SK-N-SH treated with all-trans-retinoic acid at 6 μM for 48 hours (cell line): ENCODE data around the gene STK39.

Experiments used
- ATAC-seq: fragments of 200-7000 bp; cut with Tn5 transposase; 3 replicates; pipeline ENCODE4 v1.9.1; 2020; ENCODE audit warnings: mild to moderate bottlenecking, moderate library complexity
- ARNTL ChIP-seq: fragments of 450-650 bp; formaldehyde crosslinking; IDR thresholded peaks from 2 replicates; pipeline ENCODE4 v1.5.0; 2020; ENCODE audit warnings: low read depth, mild to moderate bottlenecking, moderate library complexity, borderline replicate concordance
- BACH2 ChIP-seq: fragments of 250-450 bp; sonication (Bioruptor Pico); IDR thresholded peaks from 2 replicates; pipeline ENCODE4 v1.9.0; 2021; ENCODE audit warnings: mild to moderate bottlenecking, borderline replicate concordance
- CREB5 ChIP-seq: fragments of 250-450 bp; sonication (Bioruptor Pico); IDR thresholded peaks from 2 replicates; pipeline ENCODE4 v1.5.1; 2020; ENCODE audit warnings: low read depth, mild to moderate bottlenecking, moderate library complexity
- ESRRG ChIP-seq: fragments of 250-450 bp; sonication (Bioruptor Pico); IDR thresholded peaks from 2 replicates; pipeline ENCODE4 v1.6.1; 2021; ENCODE audit warnings: mild to moderate bottlenecking
- GLIS3 ChIP-seq: fragments of 250-450 bp; sonication (Bioruptor Pico); IDR thresholded peaks from 2 replicates; pipeline ENCODE4 v1.5.0; 2020; ENCODE audit warnings: mild to moderate bottlenecking, moderate library complexity
- ISL1 ChIP-seq: fragments of 250-450 bp; sonication (Bioruptor Pico); IDR thresholded peaks from 2 replicates; pipeline ENCODE4 v2.1.2; 2022; ENCODE audit warnings: mild to moderate bottlenecking, moderate library complexity
- OSR1 ChIP-seq: fragments of 250-450 bp; sonication (Bioruptor Pico); IDR thresholded peaks from 2 replicates; pipeline ENCODE4 v1.8.0; 2022; ENCODE audit warnings: moderate library complexity, mild to moderate bottlenecking, inconsistent platforms
- RARB ChIP-seq: fragments of 250-450 bp; sonication (Bioruptor Pico); IDR thresholded peaks from 2 replicates; pipeline ENCODE4 v1.8.0; 2021; ENCODE audit warnings: mild to moderate bottlenecking, moderate library complexity
- SNAI2 ChIP-seq: fragments of 250-450 bp; sonication (Bioruptor Pico); IDR thresholded peaks from 2 replicates; pipeline ENCODE4 v1.5.0; 2020; ENCODE audit warnings: mild to moderate bottlenecking, moderate library complexity
- TCF4 ChIP-seq: fragments of 250-450 bp; sonication (Bioruptor Pico); IDR thresholded peaks from 2 replicates; pipeline ENCODE4 v1.8.0; 2021; ENCODE audit warnings: mild to moderate bottlenecking, moderate library complexity, borderline replicate concordance
- TOX ChIP-seq: fragments of 250-450 bp; sonication (Bioruptor Pico); IDR thresholded peaks from 2 replicates; pipeline ENCODE4 v1.8.0; 2021; ENCODE audit warnings: mild to moderate bottlenecking, moderate library complexity, borderline replicate concordance
- TSHZ2 ChIP-seq: fragments of 250-450 bp; sonication (Bioruptor Pico); IDR thresholded peaks from 2 replicates; pipeline ENCODE4 v1.5.0; 2020; ENCODE audit warnings: mild to moderate bottlenecking, moderate library complexity
- ZC3H10 ChIP-seq: fragments of 250-450 bp; sonication (Bioruptor Pico); IDR thresholded peaks from 2 replicates; pipeline ENCODE4 v1.5.1; 2021; ENCODE audit warnings: mild to moderate bottlenecking, moderate library complexity
- ZFP3 ChIP-seq: fragments of 250-450 bp; sonication (Bioruptor Pico); IDR thresholded peaks from 2 replicates; pipeline ENCODE4 v1.5.0; 2020; ENCODE audit warnings: mild to moderate bottlenecking, moderate library complexity
- ZFP30 ChIP-seq: fragments of 450-650 bp; formaldehyde crosslinking; IDR thresholded peaks from 2 replicates; pipeline ENCODE4 v1.5.0; 2022; ENCODE audit warnings: mild to moderate bottlenecking, moderate library complexity
- ZNF565 ChIP-seq: fragments of 450-650 bp; formaldehyde crosslinking; conservative IDR thresholded peaks from 2 replicates; pipeline ENCODE4 v1.5.0; 2020; ENCODE audit warnings: low read depth, mild to moderate bottlenecking, moderate library complexity
- ZNF70 ChIP-seq: fragments of 450-650 bp; formaldehyde crosslinking; IDR thresholded peaks from 2 replicates; pipeline ENCODE4 v1.5.0; 2020; ENCODE audit warnings: mild to moderate bottlenecking, moderate library complexity
- ZNF8 ChIP-seq: fragments of 450-650 bp; formaldehyde crosslinking; IDR thresholded peaks from 2 replicates; pipeline ENCODE4 v1.5.0; 2020; ENCODE audit warnings: mild to moderate bottlenecking, moderate library complexity
- TF ChIP-seq, protein P1 (sequence below): fragments of 250-450 bp; sonication (Bioruptor Pico); IDR thresholded peaks from 2 replicates; pipeline ENCODE4 v1.8.0; 2021; ENCODE audit warnings: low read depth, mild to moderate bottlenecking, moderate library complexity, borderline replicate concordance
- TF ChIP-seq, protein P2 (sequence below): fragments of 250-450 bp; sonication (Bioruptor Pico); IDR thresholded peaks from 2 replicates; pipeline ENCODE4 v1.8.0; 2020; ENCODE audit warnings: mild to moderate bottlenecking, moderate library complexity, borderline replicate concordance

Gene STK39

DNA sequence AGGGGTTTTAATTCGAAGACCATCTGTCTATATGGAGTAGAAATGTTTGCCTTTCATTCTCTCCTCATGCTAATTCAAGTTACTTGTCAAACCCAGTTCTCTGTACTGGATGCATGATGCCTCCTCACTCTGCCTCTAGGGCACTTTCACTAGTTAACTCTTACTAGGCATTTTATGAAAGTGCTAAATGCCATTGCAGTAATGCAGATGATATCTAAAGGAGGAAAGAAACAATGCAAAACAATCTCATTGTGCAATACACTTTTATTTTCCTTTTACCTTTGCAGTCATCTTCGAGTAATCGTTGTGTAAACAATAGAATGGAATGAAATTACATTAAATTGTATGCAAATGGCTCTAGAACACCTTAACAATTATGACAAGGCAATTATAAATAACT, 293.6 kb downstream of the STK39 start:
- ATAC-seq = no peak
- TF ChIP-seq OSR1 (CRISPR knock-in tag) (no peak), TSHZ2 (CRISPR knock-in tag) (no peak), ZFP30 (CRISPR knock-in tag) (no peak), GLIS3 (CRISPR knock-in tag) (no peak), SNAI2 (no peak), BACH2 (CRISPR knock-in tag) (no peak)

DNA sequence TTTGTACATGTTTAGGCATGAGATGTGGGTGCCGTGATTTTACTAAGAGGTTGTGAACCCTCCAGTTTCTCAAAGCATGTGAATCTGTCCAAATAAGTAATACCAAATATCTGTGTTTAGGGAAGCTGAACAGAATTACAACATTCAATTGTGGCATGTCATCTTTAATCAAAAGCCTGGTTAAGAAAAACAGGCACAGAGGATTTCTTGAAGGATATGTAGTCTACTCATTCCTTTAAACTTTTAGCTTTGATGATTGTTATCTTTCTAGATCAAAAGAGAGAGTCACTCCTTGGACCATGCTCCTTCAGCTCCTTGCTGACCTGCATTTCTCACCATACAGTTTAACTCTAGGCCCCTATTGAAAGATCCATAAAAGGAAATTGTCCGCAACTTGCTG, 296.8 kb downstream of the STK39 start:
- ATAC-seq = peak; percentile 31; the same call in 2 of the 3 replicates
- TF ChIP-seq ARNTL (CRISPR knock-in tag) = no peak
- TF ChIP-seq TOX (CRISPR knock-in tag) = no peak
- TF ChIP-seq ISL1 (CRISPR knock-in tag) = no peak
- no peak for TF ChIP-seq ZNF565 (CRISPR knock-in tag)
- no peak for TF ChIP-seq TSHZ2 (CRISPR knock-in tag)
- no peak for TF ChIP-seq TCF4
- no peak for TF ChIP-seq BACH2 (CRISPR knock-in tag)
- TF ChIP-seq SNAI2 = no peak
- TF ChIP-seq ZC3H10 = no peak
- TF ChIP-seq RARB = no peak
- TF ChIP-seq ZFP3 (CRISPR knock-in tag) = no peak
- no peak for TF ChIP-seq CREB5 (CRISPR knock-in tag)
- TF ChIP-seq, protein P1, sequence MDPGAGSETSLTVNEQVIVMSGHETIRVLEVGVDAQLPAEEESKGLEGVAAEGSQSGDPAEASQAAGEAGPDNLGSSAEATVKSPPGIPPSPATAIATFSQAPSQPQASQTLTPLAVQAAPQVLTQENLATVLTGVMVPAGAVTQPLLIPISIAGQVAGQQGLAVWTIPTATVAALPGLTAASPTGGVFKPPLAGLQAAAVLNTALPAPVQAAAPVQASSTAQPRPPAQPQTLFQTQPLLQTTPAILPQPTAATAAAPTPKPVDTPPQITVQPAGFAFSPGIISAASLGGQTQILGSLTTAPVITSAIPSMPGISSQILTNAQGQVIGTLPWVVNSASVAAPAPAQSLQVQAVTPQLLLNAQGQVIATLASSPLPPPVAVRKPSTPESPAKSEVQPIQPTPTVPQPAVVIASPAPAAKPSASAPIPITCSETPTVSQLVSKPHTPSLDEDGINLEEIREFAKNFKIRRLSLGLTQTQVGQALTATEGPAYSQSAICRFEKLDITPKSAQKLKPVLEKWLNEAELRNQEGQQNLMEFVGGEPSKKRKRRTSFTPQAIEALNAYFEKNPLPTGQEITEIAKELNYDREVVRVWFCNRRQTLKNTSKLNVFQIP (CRISPR knock-in tag) = no peak
- no peak for TF ChIP-seq OSR1 (CRISPR knock-in tag)

DNA sequence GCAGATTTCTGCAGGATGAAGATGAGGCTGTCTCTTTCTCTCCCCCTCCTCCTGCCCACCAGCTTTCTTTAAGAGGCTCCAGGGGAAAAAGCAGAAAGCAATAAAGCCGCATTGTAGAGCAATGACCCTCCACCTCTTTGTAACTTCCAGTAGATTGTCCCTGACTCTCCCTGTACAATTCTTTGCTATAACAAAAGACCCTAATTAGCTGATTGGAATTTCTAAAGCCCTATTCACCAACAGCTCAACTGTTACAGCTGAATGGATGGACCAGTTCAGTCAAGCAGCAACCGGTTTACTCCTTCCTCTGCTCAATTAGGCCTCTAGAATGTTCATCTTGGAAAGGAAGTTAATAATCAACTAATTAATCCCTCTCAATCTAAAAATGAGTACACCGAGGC, 301.0 kb downstream of the STK39 start:
- TF ChIP-seq, protein P2, sequence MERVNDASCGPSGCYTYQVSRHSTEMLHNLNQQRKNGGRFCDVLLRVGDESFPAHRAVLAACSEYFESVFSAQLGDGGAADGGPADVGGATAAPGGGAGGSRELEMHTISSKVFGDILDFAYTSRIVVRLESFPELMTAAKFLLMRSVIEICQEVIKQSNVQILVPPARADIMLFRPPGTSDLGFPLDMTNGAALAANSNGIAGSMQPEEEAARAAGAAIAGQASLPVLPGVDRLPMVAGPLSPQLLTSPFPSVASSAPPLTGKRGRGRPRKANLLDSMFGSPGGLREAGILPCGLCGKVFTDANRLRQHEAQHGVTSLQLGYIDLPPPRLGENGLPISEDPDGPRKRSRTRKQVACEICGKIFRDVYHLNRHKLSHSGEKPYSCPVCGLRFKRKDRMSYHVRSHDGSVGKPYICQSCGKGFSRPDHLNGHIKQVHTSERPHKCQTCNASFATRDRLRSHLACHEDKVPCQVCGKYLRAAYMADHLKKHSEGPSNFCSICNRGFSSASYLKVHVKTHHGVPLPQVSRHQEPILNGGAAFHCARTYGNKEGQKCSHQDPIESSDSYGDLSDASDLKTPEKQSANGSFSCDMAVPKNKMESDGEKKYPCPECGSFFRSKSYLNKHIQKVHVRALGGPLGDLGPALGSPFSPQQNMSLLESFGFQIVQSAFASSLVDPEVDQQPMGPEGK (CRISPR knock-in tag) = no peak
- TF ChIP-seq ZC3H10 (no peak), ESRRG (CRISPR knock-in tag) (no peak), ZNF70 (CRISPR knock-in tag) (no peak), ZNF8 (CRISPR knock-in tag) (no peak), ARNTL (CRISPR knock-in tag) (no peak), OSR1 (CRISPR knock-in tag) (no peak), TCF4 (no peak)
- no peak for ATAC-seq
